Hepatocyte (in vitro differentiated cells): ENCODE measurements around the gene LGALS3BP.

Source experiments
- CTCF ChIP-seq: fragments of 200-600 bp; sonication (generic); IDR thresholded peaks from 2 replicates; pipeline ENCODE4 v1.5.1; 2016; ENCODE audit warnings: antibody characterized with exemption, mild to moderate bottlenecking; ENCODE audit not compliant: poor library complexity
- EZH2 ChIP-seq: fragments of 200-600 bp; sonication (generic); IDR thresholded peaks from 2 replicates; pipeline ENCODE4 v1.6.1; 2016; ENCODE audit warnings: antibody characterized with exemption, mild to moderate bottlenecking, borderline replicate concordance
- EZH2phosphoT487 ChIP-seq: fragments of 200-600 bp; sonication (generic); IDR thresholded peaks from one replicate; pipeline ENCODE4 v1.6.1; 2018; ENCODE audit warnings: antibody characterized with exemption, mild to moderate bottlenecking, low read depth, moderate library complexity; ENCODE audit not compliant: unreplicated experiment, severe bottlenecking

GRCh38 chr17:78977681-78977943 is 2.1 kb downstream of the LGALS3BP start:
- TF ChIP-seq CTCF (no peak), EZH2 (no peak), EZH2phosphoT487 (no peak)
